ENCODE results near the gene CDKAL1.

CDKAL1 gene

DNA sequence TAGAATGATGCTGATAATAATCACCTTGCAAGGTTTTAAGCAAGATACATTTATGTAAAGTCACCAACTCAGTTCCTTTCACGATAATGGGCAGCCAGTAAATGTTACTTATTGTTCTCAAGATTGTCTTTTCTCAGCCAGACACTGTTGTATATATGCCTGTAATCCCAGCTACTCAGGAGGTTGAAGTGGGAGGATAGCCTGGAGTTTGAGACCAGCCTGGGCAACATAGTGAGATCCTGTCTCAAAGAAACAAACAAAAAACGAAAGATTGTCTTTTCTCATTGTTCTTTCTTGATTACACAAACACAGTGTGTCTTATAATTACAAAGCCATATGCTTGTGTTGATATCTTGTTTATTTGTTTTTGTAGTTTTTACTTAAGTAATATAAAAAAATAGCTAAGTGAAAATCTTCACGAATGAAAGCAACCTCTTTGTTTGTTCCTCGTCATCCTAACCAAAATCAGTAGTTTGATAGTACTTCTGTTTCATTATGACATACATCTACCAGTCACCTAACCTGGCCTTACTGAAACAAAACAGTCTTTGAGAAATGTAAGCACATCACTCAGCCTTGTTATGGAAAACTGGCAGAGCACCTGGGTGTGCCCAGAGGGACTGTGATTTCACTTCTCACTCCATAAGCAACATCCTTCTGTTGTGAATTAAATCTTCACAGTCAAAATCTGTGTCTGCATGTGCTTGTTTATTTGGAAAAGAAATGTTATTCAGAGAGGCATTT lies 623.1 kb downstream of the CDKAL1 start:
- no peak for DNase-seq (ENCODE audit: low read depth in 1 of 2, low spot score in 1 of 2)

DNA sequence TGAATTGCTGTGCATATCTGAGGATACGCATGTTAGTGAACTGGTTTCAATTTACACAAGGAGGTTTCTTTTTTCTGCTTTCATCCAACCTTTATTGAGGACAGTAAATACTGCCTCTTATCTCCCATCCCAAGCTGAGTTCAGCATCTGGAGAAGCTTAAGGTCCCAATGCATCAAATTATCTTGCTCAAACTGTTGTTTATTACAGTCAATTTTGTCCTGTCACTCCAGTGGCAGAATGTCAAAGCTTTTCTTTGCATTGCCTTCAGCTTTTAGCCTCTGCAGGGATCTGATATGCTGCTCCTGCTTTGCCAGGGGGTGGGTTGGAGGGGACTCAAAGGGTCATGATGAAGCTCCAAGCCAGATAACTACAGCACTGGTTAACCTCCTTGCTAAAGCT lies 623.9 kb downstream of the CDKAL1 start:
- no peak for DNase-seq (ENCODE audit: low read depth in 1 of 2, low spot score in 1 of 2)

DNA sequence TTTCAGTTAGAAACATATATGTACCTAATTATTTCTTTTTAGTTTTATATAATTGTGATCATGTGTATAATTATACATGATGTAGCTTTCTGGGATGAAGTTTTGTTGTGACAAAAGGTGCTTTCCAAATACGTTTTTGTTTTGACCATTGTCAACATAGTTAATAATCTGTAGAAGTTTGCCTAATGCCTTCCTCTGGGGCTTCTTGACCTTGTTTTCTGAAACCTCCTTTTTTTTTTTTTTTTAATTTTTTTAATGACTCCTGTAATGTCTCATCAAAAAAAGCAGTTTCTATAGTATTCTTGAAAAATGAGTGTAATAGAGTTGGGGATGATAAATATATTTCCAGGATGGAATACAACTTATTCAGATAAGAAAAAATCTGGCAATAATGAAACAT lies 624.6 kb downstream of the CDKAL1 start:
- DNase-seq (ENCODE audit: low read depth in 1 of 2, low spot score in 1 of 2) = no peak

DNA sequence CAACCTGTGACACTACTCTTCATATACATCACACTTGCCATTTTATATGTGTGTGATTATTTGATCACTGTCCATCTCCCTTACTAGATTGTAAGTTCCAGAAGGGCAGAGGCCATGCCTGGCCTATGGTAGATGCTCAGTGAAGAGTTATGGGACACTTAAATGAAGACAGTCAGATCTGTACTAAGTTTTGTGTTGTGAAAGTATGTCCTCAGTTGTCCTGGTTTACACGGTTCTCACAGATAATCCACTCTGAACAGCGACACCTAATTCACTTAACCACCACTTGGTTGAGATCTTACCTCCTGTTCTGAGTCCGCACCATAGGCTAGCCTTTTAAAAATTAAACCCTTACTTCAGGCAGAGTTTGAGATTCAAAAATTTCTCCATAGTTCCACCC lies 625.2 kb downstream of the CDKAL1 start:
- no peak for DNase-seq (ENCODE audit: low read depth in 1 of 2, low spot score in 1 of 2)

DNA sequence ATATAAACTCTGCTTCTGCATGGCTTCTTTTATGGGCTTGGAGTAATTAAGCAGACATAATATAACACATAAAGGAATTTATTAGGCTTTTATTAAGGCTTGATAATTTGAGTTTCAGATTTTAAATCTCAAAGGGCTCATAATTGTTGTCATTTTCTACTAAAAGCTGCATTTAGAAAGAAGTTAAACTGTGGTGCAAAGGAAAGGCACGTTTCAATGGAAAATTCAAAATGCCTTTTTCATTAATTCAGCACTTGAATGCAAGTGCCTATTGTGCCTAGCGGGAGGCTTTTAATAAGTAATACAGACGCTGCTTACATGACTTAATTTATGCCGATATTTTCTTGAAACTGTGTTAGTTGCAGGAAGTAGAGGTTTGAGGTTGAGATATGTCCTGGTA lies 627.5 kb downstream of the CDKAL1 start:
- no peak for DNase-seq (ENCODE audit: low read depth in 1 of 2, low spot score in 1 of 2)

DNA sequence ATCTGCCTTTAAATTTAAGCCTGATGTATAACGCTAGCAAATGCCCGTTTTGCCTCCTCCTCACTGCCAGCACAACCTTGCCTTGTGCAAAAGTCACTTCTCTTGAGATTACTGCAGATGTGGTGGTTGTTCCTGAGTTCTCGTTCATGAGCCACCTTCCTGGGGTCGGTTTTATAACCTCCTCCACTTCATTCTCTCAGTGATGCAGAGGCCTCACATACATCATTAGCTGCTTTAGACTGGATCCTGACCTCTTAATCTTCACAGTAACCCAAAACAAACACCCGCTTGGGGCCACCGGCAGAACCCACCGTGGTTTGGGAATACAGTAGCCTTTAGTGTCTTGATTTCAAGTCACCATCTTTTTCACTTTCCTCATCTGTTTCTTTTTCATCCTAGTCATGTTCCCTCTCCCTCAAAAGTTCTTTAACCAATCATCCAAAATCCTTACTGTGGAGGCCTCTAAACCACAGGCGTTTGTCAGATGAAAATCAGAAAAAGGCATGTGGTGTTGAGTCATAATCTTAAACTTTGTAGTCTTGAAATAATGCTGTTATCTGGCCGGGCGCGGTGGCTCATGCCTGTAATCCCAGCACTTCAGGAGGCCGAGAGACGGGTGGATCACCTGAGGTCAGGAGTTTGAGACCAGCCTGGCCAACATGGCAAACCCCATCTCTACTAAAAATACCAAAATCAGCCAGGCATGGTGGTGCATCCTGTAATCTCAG lies 629.0 kb downstream of the CDKAL1 start:
- no peak for DNase-seq (ENCODE audit: low read depth in 1 of 2, low spot score in 1 of 2)

DNA sequence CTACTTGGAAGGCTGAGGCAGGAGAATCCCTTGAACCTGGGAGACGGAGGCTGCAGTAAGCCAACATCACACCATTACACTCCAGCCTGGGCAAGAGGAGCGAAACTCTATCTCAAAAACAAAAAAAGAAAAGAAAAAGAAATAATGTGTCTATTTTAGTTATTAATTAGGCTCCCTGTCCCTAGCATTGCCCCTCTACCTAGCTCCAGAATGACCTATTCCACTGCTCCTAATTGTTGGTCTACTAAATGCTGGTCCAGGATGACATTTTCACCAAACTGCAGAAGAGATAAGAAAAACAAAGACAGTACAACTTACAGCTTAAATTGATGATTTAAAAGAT lies 629.6 kb downstream of the CDKAL1 start:
- DNase-seq (ENCODE audit: low read depth in 1 of 2, low spot score in 1 of 2) = no peak

DNA sequence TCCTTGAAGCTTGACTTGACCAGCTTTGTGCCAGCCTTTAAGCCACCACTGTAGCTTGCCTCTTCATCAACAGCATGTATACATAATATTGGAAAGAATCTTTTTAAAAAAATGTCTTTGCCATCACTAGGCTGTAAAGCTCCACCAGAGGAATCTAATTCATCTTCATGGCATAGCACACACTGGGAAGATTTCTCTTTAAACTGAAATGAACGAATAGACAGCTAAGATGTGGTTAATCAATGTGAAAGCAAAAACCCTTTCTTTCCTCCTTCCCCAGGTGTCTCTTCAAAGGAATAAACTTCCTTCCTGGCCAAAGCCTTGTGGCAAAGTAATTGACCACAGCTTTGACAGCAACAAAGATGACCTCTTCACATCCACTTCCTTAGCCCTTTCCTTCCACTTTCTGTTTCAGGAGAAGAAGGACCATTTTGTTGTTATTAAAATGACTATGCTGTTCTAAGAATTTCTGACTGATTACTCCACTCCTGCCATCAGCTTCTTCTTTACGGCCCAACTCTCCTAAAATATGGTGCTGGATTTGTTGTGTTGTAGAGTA lies 630.6 kb downstream of the CDKAL1 start:
- no peak for DNase-seq (ENCODE audit: low read depth in 1 of 2, low spot score in 1 of 2)

DNA sequence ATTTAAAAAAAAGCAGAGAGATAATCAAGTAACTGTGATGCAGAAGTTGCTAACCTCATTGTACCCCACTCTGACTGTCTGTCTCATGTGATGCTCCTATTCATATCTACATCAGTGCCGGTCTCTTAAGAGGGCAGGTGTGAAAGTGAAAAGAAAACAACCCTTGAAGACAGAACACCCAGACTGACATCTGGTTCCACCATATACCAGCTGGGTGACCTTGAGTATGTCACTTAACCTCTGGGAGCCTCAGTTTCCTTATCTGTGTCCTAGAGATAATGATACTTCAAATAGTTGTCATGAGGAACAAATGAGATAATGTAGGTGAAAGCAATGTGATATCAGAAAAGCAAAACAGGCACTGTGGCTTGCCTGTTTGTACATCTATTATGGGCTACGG lies 632.5 kb downstream of the CDKAL1 start:
- DNase-seq (ENCODE audit: low read depth in 1 of 2, low spot score in 1 of 2) = no peak

DNA sequence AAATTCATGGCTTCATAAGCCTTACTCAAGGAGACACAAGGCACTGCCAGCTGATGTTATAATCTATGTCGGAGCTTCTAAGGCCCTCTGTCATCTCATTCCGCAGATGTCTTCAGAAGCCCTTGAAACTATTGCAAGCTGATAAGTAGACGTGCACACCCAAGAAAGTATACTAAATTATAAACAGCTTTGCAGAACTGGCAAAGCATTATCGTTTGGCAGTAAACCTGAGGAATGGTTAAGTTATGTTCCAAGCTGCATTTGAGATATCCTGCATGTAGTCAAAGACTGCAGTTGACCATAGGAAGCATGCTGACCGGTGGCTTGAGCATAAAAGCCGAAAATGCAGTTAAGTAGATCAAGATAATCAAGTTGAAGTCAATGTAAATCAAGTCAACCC lies 633.5 kb downstream of the CDKAL1 start:
- DNase-seq (ENCODE audit: low read depth in 1 of 2, low spot score in 1 of 2) = no peak

DNA sequence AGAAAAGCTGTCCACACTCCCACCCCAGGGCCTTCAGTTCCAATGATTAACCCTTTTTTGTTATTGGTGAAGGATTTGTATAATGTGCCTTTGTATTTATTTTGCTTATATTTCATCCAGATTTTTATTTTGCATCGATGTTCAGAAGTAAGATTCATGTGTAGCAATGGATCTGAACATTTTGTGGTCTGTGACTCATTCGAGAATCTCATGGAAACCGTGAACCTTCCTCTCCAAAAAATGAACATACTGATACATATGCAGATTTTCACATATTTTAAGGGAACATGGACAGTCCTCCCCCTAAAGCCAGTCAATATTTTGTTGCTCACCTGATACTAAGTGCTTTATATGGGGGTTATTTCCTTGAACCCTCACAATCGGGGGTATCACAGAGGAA lies 637.5 kb downstream of the CDKAL1 start:
- no peak for DNase-seq (ENCODE audit: low read depth in 1 of 2, low spot score in 1 of 2)

DNA sequence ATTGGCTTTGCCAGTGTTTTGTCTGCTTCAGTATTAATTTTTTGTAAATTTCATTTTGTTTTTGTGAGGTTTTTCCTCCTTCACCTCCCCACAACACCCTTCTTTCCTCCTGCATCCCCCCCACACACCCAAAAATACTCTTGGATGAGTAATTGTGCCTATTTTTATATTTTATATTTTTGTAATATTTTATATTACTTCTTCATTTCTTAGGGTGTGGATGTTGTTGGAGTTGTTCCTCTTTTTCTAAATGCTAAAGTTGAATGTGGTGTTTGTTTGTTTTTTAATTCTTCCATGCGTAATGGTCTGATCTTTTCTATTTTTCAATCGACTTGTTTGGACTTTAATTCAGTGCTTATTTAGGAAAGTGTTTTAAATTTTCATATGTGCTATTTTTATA lies 638.8 kb downstream of the CDKAL1 start:
- no peak for DNase-seq (ENCODE audit: low read depth in 1 of 2, low spot score in 1 of 2)

DNA sequence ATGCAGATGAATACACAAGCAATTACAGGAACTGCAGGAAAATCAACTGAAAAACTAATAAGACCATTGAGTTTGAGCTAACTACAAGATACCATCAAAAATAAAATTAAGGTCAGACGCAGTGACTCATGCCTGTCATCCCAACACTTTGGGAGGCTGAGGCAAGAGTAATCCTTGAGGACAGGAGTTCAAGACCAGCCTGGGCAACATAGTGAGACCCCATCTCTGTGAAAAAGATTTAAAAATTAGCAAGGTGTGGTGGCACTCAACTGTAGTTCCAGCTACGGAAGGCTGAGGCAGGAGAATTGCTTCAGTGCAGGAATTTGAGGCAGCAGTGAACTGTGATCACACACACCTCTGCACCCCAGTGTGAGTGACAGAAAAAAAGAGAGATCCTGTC lies 639.4 kb downstream of the CDKAL1 start:
- DNase-seq (ENCODE audit: low read depth in 1 of 2, low spot score in 1 of 2) = no peak

DNA sequence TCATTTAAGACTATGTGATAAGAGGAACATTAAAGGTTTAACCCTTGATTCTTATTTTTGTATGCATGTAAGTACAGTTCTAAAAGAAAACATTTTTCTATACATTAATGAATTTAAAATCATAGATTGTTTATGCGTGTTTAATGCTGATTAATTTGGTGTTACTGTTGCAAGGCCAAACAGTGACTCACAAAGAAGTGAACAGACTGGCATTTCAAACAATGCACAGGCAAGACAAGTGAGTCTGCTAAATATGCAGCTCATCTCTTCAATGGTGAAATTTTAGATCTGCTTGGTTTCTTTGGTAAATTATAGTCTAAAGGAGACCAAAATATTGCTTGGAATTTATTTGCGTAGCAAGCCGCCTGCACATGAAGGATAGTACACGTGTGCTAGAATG lies 641.9 kb downstream of the CDKAL1 start:
- DNase-seq (ENCODE audit: low read depth in 1 of 2, low spot score in 1 of 2) = no peak

DNA sequence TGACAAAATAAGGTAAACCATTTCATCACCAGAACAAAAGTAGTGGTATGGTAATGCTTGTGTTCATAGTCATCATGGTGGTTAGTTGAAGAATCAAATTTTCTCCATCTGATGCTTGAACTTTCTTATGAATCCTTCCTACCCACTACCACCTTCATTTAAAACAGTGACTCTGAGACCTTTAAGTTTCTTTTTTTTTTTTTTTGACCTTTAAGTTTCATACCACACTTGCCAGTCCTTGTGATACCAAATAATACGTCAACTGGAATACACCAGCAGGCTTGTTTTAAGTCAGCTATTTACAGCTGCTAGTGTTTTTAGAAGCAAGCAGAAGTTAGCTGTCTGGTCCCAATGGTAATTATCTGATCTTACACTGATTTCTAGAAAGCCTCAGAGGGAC lies 645.9 kb downstream of the CDKAL1 start:
- no peak for DNase-seq (ENCODE audit: low read depth in 1 of 2, low spot score in 1 of 2)

DNA sequence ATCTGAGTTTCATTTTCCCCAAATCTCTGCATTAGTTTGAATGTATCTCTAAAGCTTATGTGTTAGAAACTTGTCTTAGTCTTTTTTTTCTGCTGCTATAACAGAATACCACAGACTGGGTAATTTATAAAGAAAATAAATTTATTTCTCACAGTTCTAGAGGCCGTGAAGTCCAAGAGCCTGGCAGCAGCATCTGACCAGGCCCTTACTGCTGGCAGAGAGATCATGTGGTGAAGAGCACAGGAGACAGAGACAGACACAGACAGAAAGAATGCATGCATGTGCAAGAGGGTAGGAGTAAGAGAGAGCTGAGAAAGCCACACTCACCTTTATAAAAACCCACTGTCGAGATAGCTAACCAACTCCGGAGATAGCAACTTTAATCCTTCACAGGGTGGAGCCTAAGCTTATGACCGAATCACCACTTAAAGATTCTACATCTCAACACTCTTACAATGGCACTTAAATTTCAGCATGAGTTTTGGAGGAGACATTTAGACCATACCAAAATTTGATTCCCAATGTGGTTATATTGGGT lies 646.6 kb downstream of the CDKAL1 start:
- DNase-seq (ENCODE audit: low read depth in 1 of 2, low spot score in 1 of 2) = no peak

DNA sequence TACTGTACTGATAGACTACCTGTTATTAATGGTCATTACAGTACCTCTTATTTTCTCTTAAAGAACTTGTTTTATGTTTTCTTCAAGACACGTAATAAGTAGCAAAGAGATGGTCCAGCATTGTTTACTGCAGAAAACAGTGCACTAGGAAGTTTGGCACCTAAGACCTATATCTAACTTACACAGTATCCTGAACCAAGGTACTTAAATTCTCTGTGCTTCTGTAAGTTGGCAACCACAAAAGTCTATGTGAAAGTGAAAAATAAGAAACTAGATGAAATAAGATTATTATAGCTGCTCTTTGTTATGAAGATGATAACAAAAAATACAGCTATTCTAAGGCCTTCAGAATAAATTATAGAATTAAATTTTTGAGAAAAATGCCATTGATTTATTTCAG lies 647.6 kb downstream of the CDKAL1 start:
- DNase-seq (ENCODE audit: low read depth in 1 of 2, low spot score in 1 of 2) = no peak

DNA sequence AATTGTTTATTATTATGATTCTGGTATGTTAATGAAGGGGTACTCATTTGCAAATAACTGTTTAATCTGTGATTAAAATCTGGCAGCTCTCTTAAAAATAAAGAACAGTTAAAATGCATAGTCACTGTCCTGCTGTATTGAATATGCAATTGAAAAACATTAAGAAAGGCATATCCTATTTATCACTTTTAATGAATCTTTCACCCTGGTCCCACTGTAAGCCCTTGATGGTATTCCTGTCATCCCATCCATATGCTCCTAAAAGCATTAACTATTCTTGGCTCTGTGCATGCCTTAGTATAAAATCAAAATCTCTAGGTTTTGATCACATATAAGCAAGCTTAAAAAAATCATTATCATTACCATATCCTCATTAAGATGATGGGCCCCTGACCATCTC lies 648.3 kb downstream of the CDKAL1 start:
- DNase-seq (ENCODE audit: low read depth in 1 of 2, low spot score in 1 of 2) = no peak

DNA sequence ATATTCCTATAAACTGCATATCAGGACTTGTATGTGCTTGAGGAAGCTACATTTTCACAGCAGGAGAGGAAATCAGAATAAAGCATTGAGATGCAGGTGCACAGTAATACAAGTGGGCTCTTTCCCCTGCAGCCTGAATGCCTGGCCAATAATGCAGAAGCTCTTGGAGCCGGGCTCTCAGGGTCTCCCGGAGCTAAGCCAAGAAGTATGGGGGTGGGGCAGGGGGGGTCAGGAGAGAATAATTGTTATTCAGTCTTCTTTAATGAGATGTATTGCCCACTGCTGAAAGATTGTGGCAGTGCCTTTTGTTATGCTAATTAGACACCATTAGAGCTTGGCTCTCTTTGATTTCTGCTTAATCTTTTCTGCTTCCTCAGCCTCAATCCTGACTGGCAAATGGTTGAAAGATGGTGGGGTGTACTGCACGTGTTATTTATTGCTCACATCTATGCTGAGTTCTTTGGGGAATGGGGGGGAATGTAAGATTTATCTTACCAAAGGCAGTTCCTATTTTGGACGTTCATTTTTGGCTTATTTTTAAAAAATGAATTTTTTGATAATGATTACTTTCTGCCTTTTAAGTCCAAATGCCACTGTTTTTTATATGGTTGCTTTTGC lies 651.7 kb downstream of the CDKAL1 start:
- DNase-seq (ENCODE audit: low read depth in 1 of 2, low spot score in 1 of 2) = no peak

DNA sequence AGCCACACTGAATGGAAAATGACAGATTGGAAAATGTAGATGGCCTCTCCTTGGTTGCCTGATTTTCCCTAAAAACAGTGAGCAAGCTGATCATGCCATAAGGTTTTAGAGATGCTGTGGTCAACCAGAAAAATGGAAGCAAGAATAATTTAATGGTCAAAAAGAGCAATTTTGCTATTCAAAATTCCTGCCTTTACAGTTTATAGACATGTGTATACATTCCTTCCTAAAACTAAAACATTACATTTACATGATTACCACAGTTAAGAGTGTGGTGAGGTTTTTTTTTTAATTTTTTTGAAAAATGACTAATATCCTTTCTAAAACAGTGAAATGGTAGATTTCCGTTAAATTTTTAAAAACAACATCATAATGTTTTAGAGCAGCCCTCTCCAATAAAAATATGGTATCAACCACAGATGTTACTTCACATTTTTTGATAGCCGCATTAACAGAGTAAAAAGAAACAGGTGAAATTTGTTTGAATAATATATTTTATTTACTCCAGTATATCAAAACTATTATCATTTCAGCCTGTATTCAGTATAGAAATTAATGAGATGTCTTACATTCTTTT lies 652.3 kb downstream of the CDKAL1 start:
- no peak for DNase-seq (ENCODE audit: low read depth in 1 of 2, low spot score in 1 of 2)

DNA sequence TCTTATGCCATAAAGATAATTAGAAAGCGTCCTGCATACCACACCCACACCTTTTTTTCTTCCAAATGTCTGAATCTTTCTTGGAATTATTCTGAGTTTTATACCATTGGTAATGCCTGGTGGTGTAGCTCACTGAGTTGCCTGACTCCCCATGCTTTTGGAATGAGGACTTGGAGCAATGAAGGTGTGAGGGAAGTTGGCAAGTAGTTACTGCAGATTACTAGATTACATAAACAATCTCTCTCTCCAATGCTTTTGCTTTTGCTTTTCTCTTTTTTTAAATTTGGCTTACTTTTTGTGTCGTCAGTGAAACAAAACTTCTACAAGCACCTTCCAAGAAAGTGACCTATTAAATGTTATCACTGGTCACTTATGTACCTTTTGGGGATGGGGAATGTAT lies 653.2 kb downstream of the CDKAL1 start:
- DNase-seq (ENCODE audit: low read depth in 1 of 2, low spot score in 1 of 2) = no peak

Measured in activated T-helper 1 cell treated with anti-CD3 and anti-CD28 coated beads, Interleukin-2, amount 50 U/mL, for 16 hours (primary cell).